ENCODE measurements around the gene AASDHPPT. TPM values are rescaled to one million over a fixed set of nuclear protein-coding genes. Genes with fewer than 3 reads are reported as not detected.

AASDHPPT gene
- total RNA-seq, 1 experiment from 2014 or later, result 47.1 TPM

DNA sequence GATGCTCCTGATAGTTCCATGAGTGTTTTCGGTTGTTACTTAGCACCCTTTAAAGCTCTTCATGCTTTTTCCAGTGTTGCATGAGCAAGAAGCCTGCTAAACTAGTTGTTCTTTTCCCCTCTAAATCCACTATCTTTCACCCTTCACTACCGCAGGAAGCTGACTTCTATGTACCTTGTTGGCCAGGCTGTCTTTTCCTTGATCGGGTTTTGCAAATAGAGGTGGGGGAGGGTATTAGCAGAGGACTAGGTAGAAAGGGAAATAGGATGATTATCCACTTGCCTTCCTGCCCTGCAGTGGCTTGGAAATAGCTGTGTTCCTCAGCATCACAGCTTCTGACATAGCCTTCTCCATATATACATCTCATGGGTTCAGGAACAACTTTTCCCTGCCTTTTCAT is 23.9 kb downstream of the AASDHPPT start:
- Histone ChIP-seq H2BK12ac (ENCODE audit: insufficient read length, low read depth, low read length) (no peak overlapping the region), H3K79me1 (ENCODE audit: insufficient read depth, low read depth, low read length, poor library complexity, severe bottlenecking) (no peaks in the 10 kb centered on the region), H4K8ac (replicated peaks; ENCODE audit: insufficient read length, low read depth, low read length) (no peak overlapping the region), H2BK120ac (ENCODE audit: low read depth, low read length, poor library complexity, severe bottlenecking) (no peak overlapping the region), H3K27ac (ENCODE audit: insufficient read length, low read depth, low read length) (no peak overlapping the region), H3K18ac (ENCODE audit: insufficient read length, low read depth, low read length) (no peak overlapping the region), H3K23me2 (ENCODE audit: insufficient read length, low read depth, low read length, poor library complexity, severe bottlenecking) (no peaks in the 10 kb centered on the region), H3K14ac (ENCODE audit: insufficient read depth, low read length) (no peak overlapping the region), H2BK5ac (ENCODE audit: insufficient read length, low read length) (no peak overlapping the region), H3K23ac (ENCODE audit: insufficient read length, low read depth, low read length) (no peak overlapping the region), H2BK20ac (ENCODE audit: low read depth, low read length, poor library complexity, severe bottlenecking) (no peak overlapping the region), H3K9ac (ENCODE audit: extremely low read depth, insufficient read length, low read length) (no peak overlapping the region), H3T11ph (ENCODE audit: low read length) (no peak overlapping the region), H3K4ac (ENCODE audit: low read depth, low read length) (no peak overlapping the region), H3K4me2 (ENCODE audit: insufficient read depth, insufficient read length, low read length) (no peak overlapping the region), H3K79me2 (ENCODE audit: insufficient read depth, low read length) (no peaks in the 10 kb centered on the region), H2BK15ac (ENCODE audit: low read depth, low read length) (no peak overlapping the region), H3K9me3 (ENCODE audit: control insufficient read depth, low read depth, low read length) (no peaks in the 10 kb centered on the region), H4K5ac (ENCODE audit: insufficient read length, low read depth, low read length) (no peak overlapping the region), H3K56ac (ENCODE audit: insufficient read length, low read depth, low read length) (no peak overlapping the region), H2AK5ac (ENCODE audit: insufficient read length, low read length) (no peak overlapping the region), H2AFZ (ENCODE audit: low read length) (no peak overlapping the region), H3K27me3 (ENCODE audit: insufficient read depth, low read length) (no peaks in the 10 kb centered on the region), H4K91ac (ENCODE audit: insufficient read length, low read depth, low read length) (no peak overlapping the region), H3K4me1 (ENCODE audit: insufficient read depth, low read length) (peaks cover 6% of the 10 kb centered on the region; the same call in 1 of the 2 replicates), H4K20me1 (ENCODE audit: control insufficient read depth, insufficient read depth, insufficient read length) (no peaks in the 10 kb centered on the region)
- Mint-ChIP-seq H3K4me3 (no peak overlapping the region), H3K27ac (peak overlapping the region in 1 of 3 experiments; percentile 11; a peak in 1 of 7 replicates), H3K27me3 (ENCODE audit: low read depth) (no peaks in the 10 kb centered on the region), H3K4me1 (peaks cover 12 to 13% of the 10 kb centered on the region in 2 experiments), H3K36me3 (ENCODE audit: insufficient read depth in 1 of 3, low read depth in 3 of 3) (peaks cover 10 to 26% (median 16%) of the 10 kb centered on the region in 3 experiments; a peak in 5 of 7 replicates), H3K9me3 (no peaks in the 10 kb centered on the region; a peak in 2 of 5 replicates)
- TF ChIP-seq, protein P1, sequence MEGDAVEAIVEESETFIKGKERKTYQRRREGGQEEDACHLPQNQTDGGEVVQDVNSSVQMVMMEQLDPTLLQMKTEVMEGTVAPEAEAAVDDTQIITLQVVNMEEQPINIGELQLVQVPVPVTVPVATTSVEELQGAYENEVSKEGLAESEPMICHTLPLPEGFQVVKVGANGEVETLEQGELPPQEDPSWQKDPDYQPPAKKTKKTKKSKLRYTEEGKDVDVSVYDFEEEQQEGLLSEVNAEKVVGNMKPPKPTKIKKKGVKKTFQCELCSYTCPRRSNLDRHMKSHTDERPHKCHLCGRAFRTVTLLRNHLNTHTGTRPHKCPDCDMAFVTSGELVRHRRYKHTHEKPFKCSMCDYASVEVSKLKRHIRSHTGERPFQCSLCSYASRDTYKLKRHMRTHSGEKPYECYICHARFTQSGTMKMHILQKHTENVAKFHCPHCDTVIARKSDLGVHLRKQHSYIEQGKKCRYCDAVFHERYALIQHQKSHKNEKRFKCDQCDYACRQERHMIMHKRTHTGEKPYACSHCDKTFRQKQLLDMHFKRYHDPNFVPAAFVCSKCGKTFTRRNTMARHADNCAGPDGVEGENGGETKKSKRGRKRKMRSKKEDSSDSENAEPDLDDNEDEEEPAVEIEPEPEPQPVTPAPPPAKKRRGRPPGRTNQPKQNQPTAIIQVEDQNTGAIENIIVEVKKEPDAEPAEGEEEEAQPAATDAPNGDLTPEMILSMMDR (conservative IDR thresholded peaks at IDR 0.05), result no peak
- no CpG with 5 or more reads among the region's 3 CpGs for WGBS (ENCODE audit: extremely low coverage, insufficient read length, low lambda C conversion rate)
- DNase-seq, result no peak
